Measurements from ENCODE around the gene BTF3L4.
"Not testable (repeated sequence)": the region's sequence is repeated elsewhere in the genome, so short reads cannot be mapped to it uniquely, and the experiment has no call there.

The BTF3L4 gene

DNA sequence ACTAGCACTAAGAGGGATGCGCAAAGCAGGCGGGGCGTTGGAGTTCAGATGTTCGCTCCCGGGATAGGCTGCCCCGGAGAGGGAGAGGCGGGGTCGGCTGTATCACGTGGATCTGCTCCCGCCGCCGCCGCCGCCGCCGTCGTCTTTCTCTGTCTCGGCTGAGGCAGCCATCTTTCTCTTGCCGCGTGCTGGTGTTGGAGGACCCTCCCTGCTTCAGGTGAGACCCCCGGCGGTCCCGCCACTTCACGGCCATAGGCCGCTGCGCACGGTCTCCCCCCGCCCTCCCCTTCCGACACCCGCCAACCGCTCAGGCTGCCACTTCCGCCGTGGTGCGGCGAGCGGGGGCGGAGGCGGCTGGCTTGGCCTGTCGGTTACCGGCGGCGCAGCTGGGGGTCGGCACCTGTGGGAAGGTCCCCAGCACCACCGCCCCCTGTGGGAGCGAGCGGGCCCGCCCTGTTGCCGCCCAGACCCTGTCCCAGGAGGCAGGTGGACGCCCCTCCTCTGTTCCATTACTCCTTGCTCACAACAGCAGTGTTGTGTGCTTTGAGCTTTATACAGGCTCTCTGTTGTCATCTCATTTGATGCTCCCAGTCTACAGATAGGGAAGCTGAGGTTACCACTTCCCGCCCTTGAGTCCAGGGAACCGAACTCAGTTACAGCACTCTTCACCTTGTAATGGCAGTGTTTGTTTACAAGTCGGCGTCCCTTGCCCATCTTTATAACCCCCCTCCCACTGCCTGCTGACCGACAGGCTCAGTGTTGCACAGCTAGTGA lies at the start of gene BTF3L4:
Gene BTF3L4 (plus strand): TSS at position 133 of the 774 bp plus-strand sequence. CDS start 3,553 bp downstream, outside the sequence.
- DNase-seq: peak; percentile 97

- no peak for DNase-seq
Measured at GRCh38 chr1:52007215-52008002, 48.7 kb upstream of the BTF3L4 start.

GRCh38 chr1:52008071-52008809 lies 47.9 kb upstream of the BTF3L4 start:
- DNase-seq: no peak

- no peak for DNase-seq
Measured at GRCh38 chr1:52022133-52022532, 34.0 kb upstream of the BTF3L4 start.

GRCh38 chr1:52026278-52026677 lies 29.8 kb upstream of the BTF3L4 start:
- DNase-seq: no peak

DNA sequence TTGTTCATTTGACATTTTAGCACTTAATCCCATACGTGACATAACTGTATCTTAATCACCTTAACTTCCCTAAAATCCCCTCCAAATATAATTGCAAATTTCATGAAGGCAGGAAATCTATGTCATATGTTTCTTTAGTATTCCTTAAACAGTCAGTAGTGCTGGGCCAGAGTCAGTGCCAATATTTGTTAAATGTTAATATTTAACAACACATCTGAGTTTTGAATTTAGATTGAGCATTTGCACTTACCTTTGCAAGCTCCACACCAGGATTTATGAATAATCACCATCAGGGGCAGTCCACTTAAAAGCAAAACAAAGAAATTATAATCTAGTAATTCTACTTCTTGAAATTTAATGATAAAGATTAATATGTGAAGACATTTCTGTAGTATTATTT lies 27.8 kb upstream of the BTF3L4 start:
- DNase-seq: no peak

- DNase-seq: not testable (repeated sequence)
Measured at GRCh38 chr1:52028839-52029238, 27.3 kb upstream of the BTF3L4 start.

DNA sequence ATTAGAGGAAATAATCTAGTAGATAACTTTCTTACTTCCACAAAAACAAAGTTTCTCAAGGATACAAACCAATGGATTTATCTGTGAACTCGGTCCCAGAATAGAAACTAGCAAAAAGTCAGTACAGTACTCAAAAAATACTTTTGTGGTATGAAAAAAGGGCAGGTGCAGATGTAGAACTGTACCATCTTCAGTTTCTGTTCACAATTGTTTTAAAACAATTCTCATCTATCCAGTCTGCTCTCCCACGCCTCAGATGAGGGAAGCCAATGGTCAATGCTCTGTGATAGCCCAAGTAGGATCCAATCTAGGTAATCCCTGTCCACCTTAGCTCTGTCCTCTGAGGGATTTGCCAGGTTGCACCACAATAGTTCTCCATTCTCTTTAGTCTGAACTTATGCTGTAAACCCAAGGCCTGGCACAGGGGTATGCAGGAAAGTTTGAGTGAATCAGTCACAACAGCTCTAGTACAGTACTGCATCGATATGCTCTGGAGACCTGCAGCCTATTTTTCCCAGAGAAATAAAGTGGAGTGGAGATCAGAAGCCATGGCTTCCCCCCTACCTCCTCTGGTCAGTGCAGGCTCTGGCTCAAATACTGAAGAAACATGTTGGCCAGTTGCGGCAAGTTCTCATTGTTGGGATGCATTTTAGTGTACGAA lies 23.8 kb upstream of the BTF3L4 start:
- no peak for DNase-seq

GRCh38 chr1:52032785-52033131 lies 23.3 kb upstream of the BTF3L4 start:
- peak; percentile 20 for DNase-seq

- peak; percentile 91 for DNase-seq
Measured at GRCh38 chr1:52033190-52034049, 22.7 kb upstream of the BTF3L4 start, which contains the start of gene KTI12. TSS of gene KTI12 (minus strand) at chr1:52033810. CDS start at chr1:52033761, 49 bp downstream.

- no peak for DNase-seq
Measured at GRCh38 chr1:52034050-52034384, 22.1 kb upstream of the BTF3L4 start.

- DNase-seq: no peak
Measured at GRCh38 chr1:52037402-52037814, 18.7 kb upstream of the BTF3L4 start.

DNA sequence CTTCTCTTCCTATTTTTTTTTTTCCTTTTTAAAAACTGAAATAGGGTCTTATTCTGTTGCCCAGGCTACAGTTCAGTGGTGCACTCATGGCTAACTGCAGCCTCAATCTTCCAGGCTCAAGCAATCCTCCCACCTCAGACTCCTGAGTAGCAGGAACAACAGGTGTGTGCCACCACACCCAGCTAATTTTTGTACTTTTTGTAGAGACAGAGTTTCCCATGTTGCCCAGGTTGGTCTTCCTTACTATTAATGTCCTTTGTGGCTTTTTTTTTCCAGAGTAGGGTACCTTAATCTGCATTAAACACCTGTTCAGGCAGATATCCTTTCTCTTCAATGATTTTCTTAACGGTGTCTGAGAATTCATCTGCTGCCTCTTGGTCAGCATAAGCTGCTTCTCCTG lies 18.2 kb upstream of the BTF3L4 start:
- DNase-seq: no peak

DNA sequence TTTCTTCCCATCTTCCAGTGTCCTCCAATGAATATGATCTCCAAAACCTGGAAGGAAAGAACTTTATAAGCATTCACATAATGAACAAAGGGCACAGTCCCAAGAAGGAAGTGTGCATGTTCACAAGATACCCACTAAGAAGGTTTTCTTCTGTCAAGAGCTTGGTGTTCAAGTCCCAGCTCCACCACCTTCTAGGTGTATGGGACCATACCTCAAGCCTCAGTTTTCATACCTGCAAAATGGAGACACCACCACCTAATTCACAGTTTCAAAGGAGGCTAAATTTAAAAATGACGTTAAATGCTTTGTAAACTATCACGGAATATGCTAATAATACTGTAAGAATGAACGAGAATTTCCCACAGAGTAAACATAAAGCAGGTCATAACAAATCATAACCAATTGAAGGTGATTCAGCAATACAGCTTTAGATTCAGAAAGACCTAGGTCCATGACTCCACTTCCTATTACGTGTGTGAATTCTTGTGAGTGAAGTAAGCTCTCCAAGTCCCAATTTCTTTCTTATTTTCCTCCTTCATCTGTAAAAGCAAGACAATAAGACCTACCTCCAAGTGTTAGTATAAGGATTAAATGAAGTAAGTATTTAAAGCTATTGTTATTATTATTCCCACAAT lies 14.4 kb upstream of the BTF3L4 start:
- no peak for DNase-seq

DNA sequence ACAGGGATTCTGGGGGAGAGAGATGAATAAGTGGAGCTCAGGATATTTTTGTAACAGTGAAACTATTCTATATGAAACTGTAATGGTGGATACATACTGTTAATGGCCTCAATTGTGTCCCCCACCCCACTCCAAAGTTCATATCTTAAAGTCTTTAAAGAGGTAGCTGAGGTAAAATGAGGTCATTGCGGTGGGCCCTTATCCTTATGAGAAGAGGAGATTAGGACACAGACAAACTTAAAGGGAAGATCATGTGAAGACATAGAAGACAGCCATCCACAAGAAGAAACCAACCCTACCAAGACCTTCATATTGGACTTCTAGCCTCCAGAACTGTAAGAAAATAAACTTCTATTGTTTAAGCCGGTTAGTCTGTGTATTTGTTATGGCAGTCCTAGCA lies 10.9 kb upstream of the BTF3L4 start:
- no peak for DNase-seq

DNA sequence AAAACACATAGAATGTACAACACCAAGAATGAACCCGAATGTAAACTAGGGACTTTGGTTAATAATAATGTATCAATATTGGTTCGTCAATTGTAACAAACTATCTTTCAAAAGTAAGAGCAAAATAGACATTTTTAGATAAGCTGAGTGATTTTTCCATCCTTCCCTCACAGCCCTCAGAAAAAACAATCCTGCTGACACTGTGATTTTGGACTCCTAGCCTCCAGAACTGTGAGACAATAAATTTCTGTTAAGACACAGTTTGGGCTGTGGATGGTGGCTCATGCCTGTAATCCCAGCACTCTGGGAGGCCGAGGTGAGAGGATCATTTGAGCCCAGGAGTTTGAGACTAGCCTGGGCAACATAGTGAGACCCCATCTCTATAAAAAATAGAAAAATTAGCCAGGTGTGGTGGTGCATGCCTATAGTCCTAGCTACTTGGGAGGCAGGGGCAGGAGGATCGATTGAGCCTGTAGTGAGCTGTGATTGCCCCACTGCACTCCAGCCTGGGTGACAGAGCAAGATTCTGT lies 10.4 kb upstream of the BTF3L4 start:
- DNase-seq: not testable (repeated sequence)

DNA sequence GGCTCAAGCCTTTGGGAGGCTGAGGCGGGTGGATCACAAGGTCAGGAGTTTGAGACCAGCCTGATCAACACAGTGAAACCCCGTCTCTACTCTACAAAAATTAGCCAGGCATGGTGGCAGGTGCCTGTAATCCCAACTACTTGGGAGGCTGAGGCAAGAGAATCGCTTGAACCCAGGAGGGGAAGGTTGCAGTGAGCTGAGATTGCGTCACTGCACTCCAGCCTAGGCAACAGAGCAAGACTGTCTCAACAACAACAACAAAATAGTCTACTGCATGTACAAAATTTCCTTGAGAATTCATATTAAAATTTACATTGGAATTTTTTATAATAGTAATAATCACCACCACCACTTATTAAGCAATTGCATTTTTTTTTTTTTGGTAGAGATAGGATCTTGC lies 6.8 kb upstream of the BTF3L4 start:
- DNase-seq: not testable (repeated sequence)

DNA sequence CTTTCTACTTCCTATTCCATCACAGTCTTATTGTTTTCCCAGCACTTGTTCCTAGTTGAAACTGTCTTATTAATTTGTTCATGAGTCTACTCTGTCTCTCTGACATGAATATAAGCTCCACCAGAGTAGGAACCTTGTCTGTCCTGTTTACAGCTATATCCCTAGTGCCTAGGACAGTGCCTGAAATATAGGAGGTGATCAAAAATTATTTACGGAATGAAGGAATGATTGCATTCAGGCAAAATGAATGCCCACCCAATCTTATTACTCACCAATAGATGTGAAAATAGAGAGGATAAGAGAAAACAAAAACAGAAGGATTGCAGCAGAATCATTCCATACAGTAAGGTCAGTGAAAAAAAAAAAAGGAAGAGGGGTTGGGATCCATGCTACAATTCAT lies 2.2 kb upstream of the BTF3L4 start:
- DNase-seq: no peak

DNA sequence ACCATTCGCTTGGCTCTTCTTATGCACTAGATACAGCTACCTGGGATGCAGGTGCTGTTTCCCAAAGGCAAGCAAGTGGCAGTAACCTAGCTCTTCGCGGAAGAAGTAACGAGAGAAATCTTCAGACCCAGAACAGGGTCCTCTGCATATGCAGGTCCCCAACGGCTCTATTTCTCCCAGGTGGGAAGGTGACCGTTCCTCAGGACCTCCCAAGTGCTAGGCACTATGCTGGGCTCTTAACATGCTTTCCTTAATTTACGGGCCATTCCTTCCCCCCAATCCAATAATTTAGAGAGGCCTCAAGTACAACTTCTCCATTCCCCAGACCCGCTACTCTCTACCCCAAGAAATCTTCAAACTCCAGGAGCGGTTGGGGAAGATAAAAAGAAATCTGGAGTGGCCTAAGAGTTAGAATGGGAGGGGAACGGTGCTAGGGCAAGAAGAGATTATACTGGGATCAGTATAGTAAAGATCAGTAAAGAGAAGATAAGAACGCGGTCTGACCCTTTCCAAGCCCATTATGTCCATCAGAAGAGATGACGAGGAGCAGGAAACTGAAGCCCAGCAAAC lies 1.5 kb upstream of the BTF3L4 start:
- no peak for DNase-seq

GRCh38 chr1:52055066-52055865 lies 829 bp upstream of the BTF3L4 start, which contains the start of gene TXNDC12:
TSS of gene TXNDC12 (minus strand) at chr1:52055191. CDS start at chr1:52055096, 95 bp downstream.
- DNase-seq: peak; percentile 76
